Endothelial cell (in vitro differentiated cells): ENCODE measurements around the gene ABO. TPM values are rescaled to one million over a fixed set of nuclear protein-coding genes. Genes with fewer than 3 reads are reported as not detected.
"Not testable (repeated sequence)": the region's sequence is repeated elsewhere in the genome, so short reads cannot be mapped to it uniquely, and the experiment has no call there.

Experiments used
- DNase-seq: peaks from one replicate; pipeline ENCODE4 v3.0.0; 2021; ENCODE audit warnings: low spot score
- H3K27ac Mint-ChIP-seq: one replicate; pipeline ENCODE4 v1.8.0; 2021; ENCODE audit warnings: mixed read lengths, inconsistent platforms; ENCODE audit not compliant: unreplicated experiment
- H3K27me3 Mint-ChIP-seq: one replicate; pipeline ENCODE4 v1.8.0; 2021; ENCODE audit warnings: mild to moderate bottlenecking, moderate library complexity, mixed read lengths, inconsistent platforms; ENCODE audit not compliant: unreplicated experiment
- H3K36me3 Mint-ChIP-seq: one replicate; pipeline ENCODE4 v1.8.0; 2021; ENCODE audit warnings: mild to moderate bottlenecking, low read depth, mixed read lengths, inconsistent platforms; ENCODE audit not compliant: unreplicated experiment
- H3K4me1 Mint-ChIP-seq: one replicate; pipeline ENCODE4 v1.8.0; 2021; ENCODE audit warnings: mild to moderate bottlenecking, mixed read lengths, inconsistent platforms; ENCODE audit not compliant: unreplicated experiment
- H3K4me3 Mint-ChIP-seq: one replicate; pipeline ENCODE4 v1.8.0; 2021; ENCODE audit warnings: mild to moderate bottlenecking, mixed read lengths, inconsistent platforms; ENCODE audit not compliant: unreplicated experiment
- H3K9me3 Mint-ChIP-seq: one replicate; pipeline ENCODE4 v1.8.0; 2021; ENCODE audit warnings: mixed read lengths, inconsistent platforms; ENCODE audit not compliant: unreplicated experiment
- CTCF ChIP-seq: fragments of 200-600 bp; sonication (generic); IDR thresholded peaks from one replicate; pipeline ENCODE4 v1.5.0; 2021; ENCODE audit warnings: antibody characterized with exemption; ENCODE audit not compliant: unreplicated experiment
- total RNA-seq: library from RNA; stranded (reverse); fragmentation: NEBNext Ultra II Directional; extraction: Animal tissue kit (Norgen Biotek cat#: 25700); gene quantifications from one replicate; pipeline ENCODE4 v1.2.1, GENCODE V29; 2021; ENCODE audit not compliant: unreplicated experiment

ABO gene
- total RNA-seq, 1 donor from 2014 or later, result 1.4 TPM

GRCh38 chr9:133227242-133227860 is 47.6 kb downstream of the ABO start:
- no peak for DNase-seq
- H3K9me3 Mint-ChIP-seq, result no peaks in the 10 kb centered on the region
- H3K4me3 Mint-ChIP-seq, result no peak overlapping the region
- peaks cover 11% of the 10 kb centered on the region for H3K4me1 Mint-ChIP-seq
- no peaks in the 10 kb centered on the region for H3K27me3 Mint-ChIP-seq
- no peak overlapping the region for H3K27ac Mint-ChIP-seq
- no peaks in the 10 kb centered on the region for H3K36me3 Mint-ChIP-seq
- TF ChIP-seq CTCF, result no peak

GRCh38 chr9:133226219-133227171 is 48.5 kb downstream of the ABO start:
- peaks cover 11% of the 10 kb centered on the region for H3K4me1 Mint-ChIP-seq
- TF ChIP-seq CTCF, result no peak
- no peak overlapping the region for H3K4me3 Mint-ChIP-seq
- no peak for DNase-seq
- no peak overlapping the region for H3K27ac Mint-ChIP-seq
- H3K27me3 Mint-ChIP-seq, result no peaks in the 10 kb centered on the region
- no peaks in the 10 kb centered on the region for H3K9me3 Mint-ChIP-seq
- no peaks in the 10 kb centered on the region for H3K36me3 Mint-ChIP-seq

GRCh38 chr9:133225171-133226011 is 49.6 kb downstream of the ABO start:
- DNase-seq, result no peak
- Mint-ChIP-seq H3K4me1 (peaks cover 11% of the 10 kb centered on the region), H3K9me3 (no peaks in the 10 kb centered on the region), H3K27ac (no peak overlapping the region), H3K4me3 (no peak overlapping the region), H3K27me3 (peaks cover 5% of the 10 kb centered on the region), H3K36me3 (no peaks in the 10 kb centered on the region)
- TF ChIP-seq CTCF, result no peak

GRCh38 chr9:133224762-133225161 is 50.2 kb downstream of the ABO start:
- TF ChIP-seq CTCF, result no peak
- no peaks in the 10 kb centered on the region for H3K36me3 Mint-ChIP-seq
- H3K4me3 Mint-ChIP-seq, result no peak overlapping the region
- peaks cover 11% of the 10 kb centered on the region for H3K4me1 Mint-ChIP-seq
- peaks cover 5% of the 10 kb centered on the region for H3K27me3 Mint-ChIP-seq
- DNase-seq, result no peak
- H3K27ac Mint-ChIP-seq, result no peak overlapping the region
- H3K9me3 Mint-ChIP-seq, result no peaks in the 10 kb centered on the region

- peaks cover 11% of the 10 kb centered on the region for H3K4me1 Mint-ChIP-seq
- not testable (repeated sequence) for H3K27ac Mint-ChIP-seq
Observed at GRCh38 chr9:133223159-133223756, 51.7 kb downstream of the ABO start.

GRCh38 chr9:133221994-133222393 is 53.0 kb downstream of the ABO start:
- not testable (repeated sequence) for H3K9me3 Mint-ChIP-seq, H3K36me3 Mint-ChIP-seq, DNase-seq, H3K27ac Mint-ChIP-seq, H3K4me1 Mint-ChIP-seq, H3K4me3 Mint-ChIP-seq, H3K27me3 Mint-ChIP-seq

More at GRCh38 chr9:133223159-133223756, 51.7 kb downstream of the ABO start:
- not testable (repeated sequence) for H3K36me3 Mint-ChIP-seq, H3K9me3 Mint-ChIP-seq, H3K4me3 Mint-ChIP-seq, DNase-seq, H3K27me3 Mint-ChIP-seq
